Umbilical cord (tissue), 2 donors: Measurements from ENCODE around the gene BTG1. TPM values are rescaled to one million over a fixed set of nuclear protein-coding genes. Genes with fewer than 3 reads are reported as not detected.
"Not testable (repeated sequence)": the region's sequence is repeated elsewhere in the genome, so short reads cannot be mapped to it uniquely, and the experiment has no call there.

ENCODE experiments used
- DNase-seq: peaks from one replicate; pipeline ENCODE4 v3.0.0-alpha.2; 2015; ENCODE audit warnings: low spot score
- total RNA-seq: library from RNA; depleted of rRNA; stranded (reverse); fragments of >200 nt; gene quantifications from one replicate; pipeline ENCODE4 v1.2.3, GENCODE V29; 2014; ENCODE audit warnings: low replicate concordance; ENCODE audit not compliant: insufficient read depth

Gene BTG1
- total RNA-seq, 1 donor from 2014 or later = 26.7 TPM

DNA sequence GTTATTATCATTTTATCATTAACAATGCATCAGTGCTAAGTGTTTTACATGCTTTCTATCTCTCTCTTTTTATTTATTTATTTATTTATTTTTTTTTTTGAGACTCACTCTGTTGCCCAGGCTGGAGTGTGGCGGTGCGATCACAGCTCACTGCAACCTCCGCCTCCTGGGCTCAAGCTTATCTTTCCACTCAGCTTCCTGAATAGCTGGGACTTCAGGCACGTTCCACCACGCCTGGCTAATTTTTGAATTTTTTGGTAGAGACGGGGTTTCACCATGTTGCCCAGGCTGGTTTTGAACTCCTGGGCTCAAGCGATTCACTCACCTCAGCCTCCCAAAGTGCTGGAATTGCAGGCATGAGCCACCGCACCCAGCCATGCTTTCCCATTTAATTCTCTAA is 3.9 kb upstream of the BTG1 start:
- no peak for DNase-seq

DNA sequence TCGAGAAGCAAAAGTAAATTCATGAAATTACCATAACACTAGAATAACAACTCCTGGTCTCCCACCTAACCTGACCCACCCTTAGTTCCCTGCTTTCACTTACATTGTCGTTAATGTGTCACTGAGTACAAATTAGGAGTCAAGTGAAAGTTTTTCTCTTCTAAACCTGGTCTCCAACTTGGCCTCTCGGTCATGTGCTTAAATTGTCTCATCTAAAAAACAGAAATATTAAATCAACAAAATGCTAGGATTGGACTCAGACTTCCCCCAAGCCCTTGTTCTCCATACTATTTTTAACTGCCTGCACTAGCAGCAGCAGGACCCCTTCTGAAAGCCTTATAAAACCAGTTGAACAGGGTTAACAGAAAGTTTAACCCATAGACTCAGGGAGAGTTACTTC is 1.8 kb upstream of the BTG1 start:
- DNase-seq = peak; percentile 44

DNA sequence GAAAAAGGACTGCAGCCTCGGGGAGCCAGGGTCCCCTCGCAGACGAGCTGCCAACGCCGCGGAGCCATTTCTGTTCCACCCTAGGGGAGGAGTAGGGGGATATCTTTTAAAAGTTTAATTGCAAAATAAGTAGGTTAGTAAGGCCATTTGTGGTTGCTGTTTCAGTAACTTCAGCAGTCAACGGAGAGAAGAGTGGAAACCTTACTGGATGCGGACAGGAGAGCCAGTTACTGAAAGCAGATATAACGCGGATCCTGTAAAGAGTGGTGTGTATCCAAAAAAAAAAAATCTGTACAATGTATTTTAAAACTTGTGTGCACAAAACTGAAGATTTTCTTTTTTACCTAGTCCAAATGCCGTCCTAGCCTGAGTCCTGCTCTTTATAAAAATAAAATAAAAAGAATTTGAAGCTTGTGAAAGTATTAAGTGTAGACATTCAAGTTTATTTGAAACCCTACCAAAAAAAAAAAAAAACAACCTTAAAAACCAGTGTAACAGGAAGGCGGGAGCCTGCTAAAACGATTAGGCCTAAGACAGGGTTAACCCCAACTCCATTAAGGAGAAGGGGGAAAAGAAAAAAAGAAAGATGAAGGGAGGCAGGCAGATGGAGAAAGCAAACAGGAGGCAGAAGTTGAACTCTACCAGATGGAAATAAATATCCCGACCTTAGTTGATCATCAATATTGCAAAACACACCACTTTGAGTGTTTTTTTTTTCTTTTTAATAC is 1.0 kb upstream of the BTG1 start:
- DNase-seq = peak; percentile 38

DNA sequence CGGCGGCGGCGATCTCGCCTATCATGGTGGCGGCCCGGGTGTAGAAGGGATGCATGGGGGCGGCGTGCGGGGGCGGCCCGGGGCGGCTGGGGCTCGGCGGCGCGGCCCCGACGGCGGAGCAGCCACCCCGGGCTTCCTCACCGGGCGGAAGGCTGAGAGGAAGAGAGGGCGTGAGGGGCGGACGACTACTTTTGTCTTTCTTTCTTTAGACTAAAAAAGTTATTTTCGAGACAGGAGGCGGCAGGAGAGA is 240 bp downstream of the BTG1 start:
- DNase-seq = no peak

DNA sequence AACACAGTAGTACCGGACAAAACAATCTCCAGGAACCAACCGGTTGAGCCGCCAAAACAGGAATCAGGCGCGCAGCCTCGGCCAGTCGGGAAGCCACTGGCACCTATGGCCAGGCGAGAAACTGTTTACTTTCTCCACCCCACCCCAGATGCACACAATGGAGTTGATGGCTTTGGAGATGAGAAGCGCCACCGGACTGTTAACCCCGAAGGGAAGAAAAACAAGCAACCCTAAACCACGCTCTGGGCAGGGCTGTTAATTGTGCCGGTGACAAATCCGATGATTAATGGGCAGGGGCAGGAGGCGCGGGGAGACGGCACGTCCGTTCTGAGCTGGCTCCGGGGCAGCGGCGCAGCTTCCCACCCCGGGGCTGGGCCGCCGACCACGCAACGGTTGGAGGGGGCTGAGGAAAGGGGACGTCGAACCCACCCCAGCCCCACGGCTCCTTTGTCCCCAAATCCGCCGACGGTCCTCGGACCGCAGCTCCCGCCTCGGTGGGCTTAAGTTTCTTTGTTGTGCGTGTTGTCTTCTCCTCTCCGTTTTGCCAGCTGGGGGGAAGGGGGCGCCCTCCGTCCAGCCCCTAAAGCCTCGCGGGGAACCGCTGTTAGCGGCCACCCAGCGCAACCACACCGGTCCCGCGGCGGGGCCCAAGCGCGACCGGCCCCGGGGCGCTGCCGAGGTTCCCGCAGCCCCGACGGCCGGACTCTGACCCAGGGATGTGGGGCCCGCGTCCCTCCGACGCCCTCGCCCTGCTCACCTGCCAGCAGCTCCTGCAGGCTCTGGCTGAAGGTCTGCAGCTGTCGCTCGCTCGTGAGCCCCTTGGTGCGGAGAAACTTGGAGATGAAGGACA is 790 bp downstream of the BTG1 start:
- peak; percentile 64 for DNase-seq

DNA sequence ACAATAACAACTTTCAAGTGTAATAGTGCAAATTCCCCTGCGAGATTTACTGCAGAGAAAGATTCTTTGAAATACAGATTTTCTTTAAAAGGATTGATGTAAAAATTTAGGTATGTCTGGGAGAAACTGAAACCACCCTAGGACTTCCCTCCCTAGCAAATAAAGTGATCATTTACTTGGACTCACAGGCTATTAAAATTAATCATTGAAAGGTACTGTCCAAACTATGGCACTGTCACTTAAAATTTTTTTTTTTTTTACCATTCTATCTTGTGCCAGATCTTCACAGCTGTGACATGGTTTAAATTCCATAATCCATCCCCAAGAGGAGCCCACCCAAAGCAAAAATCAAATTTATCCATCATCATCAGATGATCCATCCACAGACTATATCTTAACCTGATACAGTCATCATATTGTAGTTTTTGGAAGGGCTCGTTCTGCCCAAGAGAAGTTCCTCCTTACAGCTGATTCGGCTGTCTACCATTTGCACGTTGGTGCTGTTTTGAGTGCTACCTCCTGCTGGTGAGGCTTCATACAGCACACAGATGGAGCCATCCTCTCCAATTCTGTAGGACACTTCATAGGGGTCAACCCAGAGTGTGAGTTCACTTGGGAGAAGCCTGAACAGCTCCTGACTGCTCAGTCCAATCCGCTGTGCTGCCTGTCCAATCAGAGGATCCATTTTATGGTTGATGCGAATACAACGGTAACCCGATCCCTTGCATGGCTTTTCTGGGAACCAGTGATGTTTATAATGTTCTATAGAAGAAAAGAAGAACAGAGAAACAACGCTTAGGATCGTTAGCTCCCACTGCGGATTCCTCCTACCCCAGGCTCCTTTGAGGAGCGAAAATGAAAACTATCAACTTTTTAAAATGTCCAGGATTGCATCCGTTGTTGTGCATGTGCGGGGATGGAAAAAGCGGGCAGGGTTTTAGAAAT is 1.7 kb downstream of the BTG1 start:
- DNase-seq = peak; percentile 92

DNA sequence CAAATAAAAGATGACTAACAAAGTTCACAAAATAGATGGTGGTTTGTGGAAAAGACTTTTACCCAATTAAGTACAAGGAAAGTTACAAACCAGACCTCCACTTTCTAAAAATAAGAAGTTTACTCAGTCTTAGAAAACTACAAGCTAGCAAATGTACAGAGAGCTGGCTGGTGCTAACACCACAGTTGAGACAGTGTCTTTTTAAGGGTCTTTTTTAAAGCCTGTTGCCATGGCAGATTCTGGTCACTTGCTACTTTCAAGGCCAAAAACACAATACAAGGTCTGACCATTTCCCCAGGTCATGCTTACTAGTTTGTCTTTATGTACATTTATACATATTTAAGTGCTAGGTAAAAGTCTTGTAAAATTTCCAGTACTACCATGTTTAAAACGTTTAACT is 2.4 kb downstream of the BTG1 start:
- DNase-seq = no peak

DNA sequence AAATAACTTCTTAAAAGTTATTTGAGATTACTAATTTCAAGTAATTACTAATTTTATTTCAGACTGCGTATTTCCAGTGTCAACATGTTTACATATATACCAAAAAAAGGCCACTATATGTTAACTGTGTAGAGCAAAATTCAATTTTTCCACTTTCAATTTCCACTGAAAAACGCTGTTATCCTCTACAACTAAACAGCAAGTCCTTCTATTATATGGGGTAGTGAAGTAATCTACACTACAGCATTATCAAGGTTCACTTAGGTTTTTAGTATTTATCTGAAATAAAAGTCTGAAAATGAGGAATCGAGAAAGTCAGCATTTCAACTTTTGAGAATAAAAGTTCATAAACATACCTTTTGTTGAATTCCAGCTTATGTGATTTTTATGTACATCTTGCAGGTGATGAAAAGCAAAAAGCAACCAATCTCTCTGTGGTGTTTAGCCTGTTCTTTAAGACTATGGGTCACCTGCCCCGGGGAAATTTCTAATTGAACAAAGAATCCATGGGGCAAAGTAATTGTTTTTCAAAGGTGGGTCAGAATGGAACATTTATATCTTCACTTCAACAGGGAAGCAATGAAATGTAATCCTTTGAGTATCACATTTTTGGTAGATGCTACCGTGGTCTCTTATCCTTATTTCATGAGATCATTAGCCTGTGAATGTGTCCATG is 3.3 kb downstream of the BTG1 start:
- DNase-seq = no peak

DNA sequence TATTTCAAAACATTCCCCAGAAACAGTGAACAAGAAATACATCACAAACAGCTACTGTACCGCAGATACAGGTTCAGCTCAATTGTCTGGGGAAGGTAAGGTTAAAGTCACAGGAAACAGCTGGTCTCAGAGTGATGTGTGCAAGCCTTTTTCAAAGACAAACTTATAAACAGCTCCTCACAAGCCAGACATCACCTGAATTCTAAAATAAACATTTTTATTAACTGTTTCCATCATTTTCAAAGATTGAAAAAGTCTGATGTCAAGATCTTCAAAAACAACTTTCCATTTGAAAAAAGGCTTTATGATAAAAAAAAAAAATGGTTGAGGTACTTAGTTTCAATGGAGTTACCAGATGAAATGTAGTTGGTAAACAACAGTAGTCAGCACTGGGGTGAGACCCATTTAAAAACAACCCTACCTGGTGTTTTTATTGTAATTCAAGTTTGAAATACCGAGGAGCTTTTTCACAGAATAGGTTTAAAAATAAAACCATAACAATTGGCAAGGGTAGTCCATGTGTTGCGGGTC is 4.0 kb downstream of the BTG1 start:
- no peak for DNase-seq

DNA sequence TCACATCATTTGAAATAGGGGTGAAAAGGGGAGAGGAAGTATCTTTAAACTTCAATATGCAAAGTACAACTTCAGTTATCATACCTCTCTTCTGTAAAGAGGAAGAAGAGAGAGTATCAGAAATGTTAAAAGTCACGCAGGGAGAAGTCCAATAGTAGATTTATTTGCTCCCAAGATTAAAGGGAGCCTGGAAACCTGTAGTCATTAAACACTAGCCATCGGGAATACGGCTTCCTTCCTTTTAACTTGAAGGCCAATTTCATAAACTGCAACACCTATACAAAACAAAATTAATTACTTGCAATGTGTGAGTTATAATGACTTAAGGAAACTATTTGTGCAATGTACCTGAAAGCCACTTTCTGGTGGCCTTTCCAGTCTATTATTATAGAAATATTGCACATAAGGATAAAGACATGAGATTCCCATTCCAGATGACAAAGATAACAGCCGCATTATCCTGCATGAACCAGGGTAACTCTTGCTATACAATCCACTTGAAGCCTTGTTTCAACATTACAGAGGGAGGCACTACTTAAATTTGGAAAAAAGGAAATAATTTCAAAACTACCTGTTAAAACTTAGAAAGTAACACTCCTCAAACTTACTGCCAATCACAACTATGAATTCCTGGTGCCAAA is 4.6 kb downstream of the BTG1 start:
- DNase-seq = no peak

DNA sequence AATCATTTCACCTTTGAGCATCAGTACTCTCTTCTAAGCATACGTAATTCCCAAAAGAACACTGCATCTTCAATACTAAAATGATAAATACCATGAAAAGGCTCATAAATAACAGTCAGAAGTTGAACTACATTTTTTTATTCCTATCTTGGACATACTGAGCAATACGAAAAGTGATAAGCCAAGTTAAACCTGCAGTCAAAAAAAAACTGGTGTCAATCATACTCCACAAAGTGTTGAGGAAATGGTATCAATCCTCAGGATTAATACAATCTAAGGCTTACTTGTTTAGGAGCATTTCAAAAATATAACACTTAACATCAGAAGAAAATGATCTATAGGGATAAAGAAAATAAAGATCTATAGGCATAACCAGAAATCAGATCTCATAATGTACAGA is 5.5 kb downstream of the BTG1 start:
- no peak for DNase-seq

DNA sequence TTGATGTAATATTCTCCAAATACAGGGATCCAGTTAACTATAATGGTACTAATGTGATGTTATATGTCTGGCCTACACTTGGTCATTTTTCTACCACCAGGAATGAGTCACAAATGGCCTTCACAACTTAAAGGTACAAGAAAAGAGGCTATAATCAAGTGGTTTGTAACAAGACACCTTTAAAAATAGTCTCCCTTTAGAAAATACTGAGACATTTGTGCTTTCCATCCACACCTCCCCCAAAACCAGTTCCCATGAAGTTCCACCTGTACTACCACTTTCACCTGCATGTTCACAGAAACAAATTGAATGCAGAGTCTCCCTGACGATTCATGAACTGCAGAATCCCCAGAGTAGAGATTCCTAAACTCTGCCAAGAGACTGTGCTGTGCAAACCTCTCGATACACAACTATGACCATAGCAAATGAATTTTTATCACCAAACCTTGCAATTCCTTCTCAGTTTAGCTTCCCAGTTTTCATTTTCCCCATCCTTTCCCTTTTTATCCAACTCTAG is 6.0 kb downstream of the BTG1 start:
- DNase-seq = no peak

DNA sequence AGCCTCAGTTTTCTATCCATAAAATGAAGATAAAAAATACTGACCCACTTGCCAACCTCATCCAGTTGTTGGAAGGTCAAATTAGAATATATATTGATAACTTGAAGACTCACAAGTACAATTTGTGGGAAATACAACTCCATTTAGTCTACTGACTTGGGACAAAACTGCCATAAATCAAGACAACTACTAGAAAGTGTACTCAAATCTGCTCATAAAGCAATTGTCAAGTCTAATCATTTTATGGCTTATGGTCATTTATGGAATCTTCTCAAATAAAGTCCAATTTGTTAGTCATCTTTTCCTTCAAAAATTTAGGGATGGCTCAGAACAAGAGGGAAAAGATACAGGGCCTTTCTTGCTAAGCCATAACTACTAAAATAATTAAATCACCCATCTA is 7.0 kb downstream of the BTG1 start:
- no peak for DNase-seq

DNA sequence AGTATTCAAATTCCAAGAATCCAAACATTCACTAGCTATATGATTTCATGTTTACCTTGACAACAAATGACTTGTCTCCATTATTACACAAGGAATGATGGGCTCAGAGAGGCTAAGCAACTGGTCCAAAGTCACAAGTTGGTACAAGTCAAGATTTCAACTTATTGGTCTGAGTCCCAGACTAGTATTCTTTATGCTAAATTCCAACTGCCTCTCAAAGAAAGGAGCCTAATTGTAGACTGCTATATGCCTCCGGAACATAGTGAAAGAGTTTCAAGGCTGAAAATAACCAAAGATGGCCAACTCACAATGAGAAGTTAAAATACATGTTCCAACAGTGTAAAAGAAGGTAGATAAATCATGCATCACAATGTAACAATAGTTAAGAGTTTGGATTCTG is 7.5 kb downstream of the BTG1 start:
- no peak for DNase-seq

DNA sequence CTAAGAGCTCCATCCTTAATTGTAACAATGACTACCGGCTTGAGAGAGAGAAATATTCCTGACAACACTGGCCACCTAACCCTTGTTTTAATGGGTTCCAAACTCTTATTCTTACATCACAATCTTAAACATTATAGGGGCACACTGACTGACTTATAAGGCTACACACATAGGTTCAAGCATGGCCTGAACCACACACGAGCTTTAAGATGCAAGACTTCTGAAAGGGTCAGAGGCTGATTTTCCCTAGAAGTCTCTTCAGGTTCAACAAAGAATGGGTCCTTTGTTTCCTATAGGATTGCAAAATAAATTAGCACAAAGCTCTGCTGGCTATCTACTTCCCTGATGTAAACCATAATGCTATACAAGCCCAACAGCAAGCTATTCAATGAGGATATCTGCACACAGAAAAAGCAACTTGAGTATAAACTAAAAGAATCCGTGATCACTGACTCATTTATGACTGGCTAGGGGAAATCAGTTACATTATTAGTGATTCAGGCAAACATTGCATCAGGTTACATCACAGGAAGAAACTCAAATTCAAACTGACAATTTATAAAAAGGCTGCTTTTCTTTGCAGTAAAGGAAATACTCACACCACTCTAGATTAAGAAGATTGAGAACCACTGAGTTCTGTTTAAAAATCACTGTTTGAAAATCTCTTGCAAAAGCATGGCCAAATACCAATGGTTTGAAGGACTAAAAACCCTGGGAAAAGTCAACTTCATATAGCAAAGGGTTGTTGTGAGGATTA is 8.5 kb downstream of the BTG1 start:
- DNase-seq = no peak

DNA sequence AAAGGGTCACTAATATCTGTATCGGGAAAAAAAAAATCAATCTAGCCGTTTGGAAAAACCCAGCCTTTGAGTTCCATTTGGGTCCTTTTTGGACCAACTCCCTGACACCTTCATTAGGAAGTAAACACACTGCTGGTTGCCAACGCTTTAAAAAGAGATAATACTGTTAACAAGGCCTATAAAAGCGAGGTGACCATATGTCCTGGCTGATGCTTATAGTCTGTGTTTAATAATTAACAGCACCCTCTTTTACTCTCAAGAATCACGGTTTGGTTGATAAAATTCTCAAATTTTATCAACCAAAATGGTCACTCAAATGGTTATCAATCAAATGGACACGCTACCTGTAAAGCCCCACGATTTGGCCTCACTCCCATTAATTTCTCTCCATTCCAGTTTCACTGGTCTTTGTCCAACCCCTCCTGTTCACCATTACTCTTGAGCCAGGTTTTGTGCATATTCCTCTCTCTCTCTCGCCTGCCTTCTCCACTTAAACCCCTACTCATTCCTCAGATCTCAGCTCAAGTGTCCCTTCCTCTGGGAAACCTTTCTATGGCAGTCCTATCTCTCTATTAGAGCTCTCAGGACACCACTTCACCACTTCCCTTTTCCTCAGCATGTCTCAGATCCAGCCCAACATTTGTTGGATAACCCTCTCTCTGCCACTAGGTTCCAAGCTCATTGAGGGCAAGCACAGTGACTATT is 9.5 kb downstream of the BTG1 start:
- no peak for DNase-seq

DNA sequence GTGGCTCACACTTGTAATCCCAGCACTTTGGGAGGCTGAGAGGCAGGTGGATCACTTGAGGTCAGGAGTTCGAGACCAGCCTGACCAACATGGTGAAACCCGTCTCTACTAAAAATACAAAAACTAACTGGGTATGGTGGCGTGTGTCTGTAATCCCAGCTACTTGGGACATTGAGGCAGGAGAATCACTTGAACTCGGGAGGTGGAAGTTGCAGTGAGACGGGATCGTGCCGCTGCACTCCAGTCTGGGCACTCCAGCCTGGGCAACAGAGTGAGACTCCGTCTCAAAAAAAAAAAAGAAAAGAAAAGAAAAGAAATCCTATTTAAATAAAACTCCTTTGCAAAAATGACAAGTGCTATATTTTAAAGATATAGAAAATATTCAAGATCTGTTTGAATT is 10.1 kb downstream of the BTG1 start:
- DNase-seq = not testable (repeated sequence)

DNA sequence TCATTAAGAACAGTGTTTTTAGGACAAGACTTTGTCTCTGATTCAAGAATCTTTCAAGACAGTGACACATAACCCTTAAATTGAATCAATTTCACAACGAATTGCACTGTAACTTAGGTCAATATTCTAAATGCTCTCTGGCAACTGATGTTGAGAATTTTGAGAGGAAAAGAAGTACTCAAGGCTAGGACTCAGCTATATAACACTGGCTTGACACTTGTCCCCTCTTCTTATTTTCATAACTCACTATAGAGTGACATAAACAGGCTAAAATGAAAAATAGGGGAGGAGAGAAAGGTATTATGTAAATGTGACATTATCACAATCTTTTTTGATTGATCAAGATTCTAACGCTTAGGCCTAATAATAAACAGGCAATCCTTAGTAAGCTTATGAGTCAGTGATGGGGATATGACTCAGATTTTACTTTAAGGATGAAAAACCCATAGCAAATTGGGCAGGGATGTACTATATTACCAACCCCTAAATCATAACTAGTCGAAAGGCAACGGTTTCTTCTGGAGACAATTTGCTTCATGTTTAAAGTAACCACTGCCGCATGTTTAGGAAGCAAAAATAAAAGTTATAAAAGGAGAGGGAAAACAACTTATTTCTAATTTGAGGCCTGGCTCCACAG is 10.9 kb downstream of the BTG1 start:
- DNase-seq = no peak
